Endothelial cell of umbilical vein (primary cell): ENCODE measurements around the gene DUS1L. TPM values are rescaled to one million over a fixed set of nuclear protein-coding genes. Genes with fewer than 3 reads are reported as not detected.

ENCODE experiments used
- BruUV-seq: library from RNA; stranded (reverse); fragments of 400-500 nt; replicated peaks from 2 replicates; lab custom pipeline; 2021; lab: Mats Ljungman, UMichigan
- CTCF ChIA-PET: fragments of 300-600, 350-600 bp; sonication (Branson Sonifier 250); formaldehyde crosslinking; loops from one replicate; lab custom pipeline; 2021; ENCODE audit warnings: antibody characterized with exemption, inconsistent platforms; lab: Charles Lee
- POLR2A ChIA-PET: fragments of 300-600, 350-600 bp; sonication (Branson Sonifier 250); formaldehyde crosslinking; loops from one replicate; lab custom pipeline; 2021; ENCODE audit warnings: antibody characterized with exemption, inconsistent platforms; lab: Charles Lee
- DNase-seq: peaks from one replicate; pipeline ENCODE4 v3.0.0-alpha.2; 2011; ENCODE audit warnings: low read depth, low spot score
- FAIRE-seq: peaks from 2 replicates; lab custom pipeline; 2011; peaks lifted over from hg19 to GRCh38; lab: Jason Lieb, UNC
- H2AFZ ChIP-seq: 2 replicates; pipeline ENCODE4 v1.6.0; 2012; ENCODE audit warnings: low read depth, low read length, control low read depth, inconsistent platforms
- H3K27ac ChIP-seq: 2 replicates; pipeline ENCODE4 v1.5.1; 2011; ENCODE audit warnings: low read depth, mild to moderate bottlenecking, control low read depth, low read length, moderate library complexity; ENCODE audit not compliant: insufficient read depth
- H3K27me3 ChIP-seq, 2 experiments: 2 replicates each; pipeline versions ENCODE4 v1.6.0 to v1.6.1; 2011; ENCODE audit warnings: low read length in 2 of 2, mixed read lengths in 1 of 2; ENCODE audit not compliant: control insufficient read depth in 2 of 2, insufficient read depth in 2 of 2
- H3K36me3 ChIP-seq, 2 experiments: 2 replicates in 1 of 2; 3 replicates in 1 of 2; pipeline ENCODE4 v1.5.1; 2011; ENCODE audit warnings: low read length in 2 of 2, mild to moderate bottlenecking in 1 of 2, moderate library complexity in 1 of 2; ENCODE audit not compliant: control insufficient read depth in 2 of 2, insufficient read depth in 2 of 2; ENCODE audit errors: extremely low read depth in 1 of 2
- H3K4me1 ChIP-seq: 3 replicates; pipeline ENCODE4 v1.5.1; 2011; ENCODE audit warnings: mild to moderate bottlenecking, low read length; ENCODE audit not compliant: control insufficient read depth, insufficient read depth; ENCODE audit errors: extremely low read depth
- H3K4me2 ChIP-seq: 2 replicates; pipeline ENCODE4 v1.6.1; 2011; ENCODE audit warnings: low read length, control low read depth, mixed read lengths; ENCODE audit not compliant: insufficient read depth
- H3K4me3 ChIP-seq, 3 experiments: fragments of 200-600 bp in 1 of 3; sonication (generic), shearing (Covaris generic) in 1 of 3; replicated peaks in 1 of 3; 2 replicates each; pipeline ENCODE4 v1.5.1; 2011 to 2016; ENCODE audit warnings: control low read depth in 3 of 3, low read length in 3 of 3, mild to moderate bottlenecking in 2 of 3, inconsistent platforms in 1 of 3, low read depth in 1 of 3, moderate library complexity in 1 of 3; ENCODE audit not compliant: insufficient read depth in 1 of 3
- H3K79me2 ChIP-seq: 2 replicates; pipeline ENCODE4 v1.6.0; 2012; ENCODE audit warnings: low read length, inconsistent platforms; ENCODE audit not compliant: control insufficient read depth, insufficient read depth
- H3K9ac ChIP-seq: replicated peaks from 2 replicates; pipeline ENCODE3; 2011; ENCODE audit warnings: low read length, control low read depth; ENCODE audit not compliant: insufficient read depth; ENCODE audit errors: extremely low read depth
- H3K9me1 ChIP-seq: replicated peaks from 3 replicates; pipeline ENCODE4 v1.6.0; 2011; ENCODE audit warnings: mild to moderate bottlenecking, low read length; ENCODE audit not compliant: control insufficient read depth, insufficient read depth; ENCODE audit errors: extremely low read depth
- H3K9me3 ChIP-seq: replicated peaks from 2 replicates; pipeline ENCODE4 v1.5.1; 2012; ENCODE audit warnings: low read length, inconsistent platforms; ENCODE audit not compliant: control insufficient read depth, insufficient read depth
- H4K20me1 ChIP-seq: replicated peaks from 2 replicates; pipeline ENCODE3; 2011; ENCODE audit warnings: mild to moderate bottlenecking, low read length; ENCODE audit not compliant: control insufficient read depth, insufficient read depth; ENCODE audit errors: extremely low read depth
- CTCF ChIP-seq, 2 donors: IDR thresholded peaks; 1 replicate in 1 of 2; 2 replicates in 1 of 2; pipeline ENCODE4 v1.5.1; 2011; ENCODE audit warnings: low read length in 2 of 2, mild to moderate bottlenecking in 2 of 2, moderate library complexity in 2 of 2, control low read depth in 1 of 2, inconsistent platforms in 1 of 2, low read depth in 1 of 2; ENCODE audit not compliant: insufficient read depth in 1 of 2; ENCODE audit errors: extremely low read depth in 1 of 2
- EZH2 ChIP-seq: IDR thresholded peaks from 2 replicates; pipeline ENCODE4 v1.6.1; 2012; ENCODE audit warnings: borderline replicate concordance, low read depth, mild to moderate bottlenecking, moderate library complexity, low read length, inconsistent platforms; ENCODE audit not compliant: severe bottlenecking
- FOS ChIP-seq: IDR thresholded peaks from 2 replicates; pipeline ENCODE4 v1.6.1; 2011; ENCODE audit warnings: mild to moderate bottlenecking, low read length, moderate library complexity, borderline replicate concordance; ENCODE audit not compliant: insufficient read depth
- JUN ChIP-seq: IDR thresholded peaks from 2 replicates; pipeline ENCODE4 v1.6.1; 2011; ENCODE audit warnings: borderline replicate concordance, low read depth; ENCODE audit not compliant: insufficient read length, insufficient read depth
- MYC ChIP-seq: IDR thresholded peaks from one replicate; pipeline ENCODE4 v1.6.1; 2011; ENCODE audit warnings: mild to moderate bottlenecking, low read depth, low read length
- POLR2A ChIP-seq: IDR thresholded peaks from 2 replicates; pipeline ENCODE4 v1.6.1; 2012; ENCODE audit warnings: low read depth, mild to moderate bottlenecking, control low read depth, low read length
- POLR2AphosphoS5 ChIP-seq: IDR thresholded peaks from 2 replicates; pipeline ENCODE4 v1.6.1; 2012; ENCODE audit warnings: low read depth, mild to moderate bottlenecking, control low read depth, low read length, moderate library complexity; ENCODE audit not compliant: insufficient read depth
- dilution Hi-C: fragments of 300-500 bp; cut with MboI; formaldehyde crosslinking; loops from one replicate; pipeline ENCODE4 v1.15.0; 2019; ENCODE audit warnings: low sequenced_read_pairs; ENCODE audit not compliant: extremely low pct_ligation_motif_present
- intact Hi-C: fragments of 100-400 bp; cut with micrococcal nuclease; formaldehyde crosslinking; loops from one replicate; pipeline ENCODE4 v1.10.0; 2022
- polyA plus RNA-seq, 4 experiments: library from polyadenylated mRNA; depleted of rRNA in 3 of 4; stranded (reverse) in 3 of 4; unstranded in 1 of 4; fragments of >200 nt; gene quantifications; 2 replicates each; pipeline versions ENCODE4 v1.2.1 to v1.2.3, GENCODE V29; 2011 to 2012; ENCODE audit warnings: missing spikeins in 1 of 4
- total RNA-seq: library from RNA; stranded (reverse); gene quantifications from 2 replicates; pipeline ENCODE4 v1.2.3, GENCODE V29; 2021
- TF ChIP-seq, protein P1 (sequence below): IDR thresholded peaks from 2 replicates; pipeline ENCODE4 v1.6.1; 2011; ENCODE audit not compliant: insufficient read depth, insufficient read length

DUS1L gene
- total and polyA plus RNA-seq, 2 donors (not counting 3 experiments of a cell fraction or from before 2014, with no cell fraction given), result 60.1 to 92.9 TPM

DNA sequence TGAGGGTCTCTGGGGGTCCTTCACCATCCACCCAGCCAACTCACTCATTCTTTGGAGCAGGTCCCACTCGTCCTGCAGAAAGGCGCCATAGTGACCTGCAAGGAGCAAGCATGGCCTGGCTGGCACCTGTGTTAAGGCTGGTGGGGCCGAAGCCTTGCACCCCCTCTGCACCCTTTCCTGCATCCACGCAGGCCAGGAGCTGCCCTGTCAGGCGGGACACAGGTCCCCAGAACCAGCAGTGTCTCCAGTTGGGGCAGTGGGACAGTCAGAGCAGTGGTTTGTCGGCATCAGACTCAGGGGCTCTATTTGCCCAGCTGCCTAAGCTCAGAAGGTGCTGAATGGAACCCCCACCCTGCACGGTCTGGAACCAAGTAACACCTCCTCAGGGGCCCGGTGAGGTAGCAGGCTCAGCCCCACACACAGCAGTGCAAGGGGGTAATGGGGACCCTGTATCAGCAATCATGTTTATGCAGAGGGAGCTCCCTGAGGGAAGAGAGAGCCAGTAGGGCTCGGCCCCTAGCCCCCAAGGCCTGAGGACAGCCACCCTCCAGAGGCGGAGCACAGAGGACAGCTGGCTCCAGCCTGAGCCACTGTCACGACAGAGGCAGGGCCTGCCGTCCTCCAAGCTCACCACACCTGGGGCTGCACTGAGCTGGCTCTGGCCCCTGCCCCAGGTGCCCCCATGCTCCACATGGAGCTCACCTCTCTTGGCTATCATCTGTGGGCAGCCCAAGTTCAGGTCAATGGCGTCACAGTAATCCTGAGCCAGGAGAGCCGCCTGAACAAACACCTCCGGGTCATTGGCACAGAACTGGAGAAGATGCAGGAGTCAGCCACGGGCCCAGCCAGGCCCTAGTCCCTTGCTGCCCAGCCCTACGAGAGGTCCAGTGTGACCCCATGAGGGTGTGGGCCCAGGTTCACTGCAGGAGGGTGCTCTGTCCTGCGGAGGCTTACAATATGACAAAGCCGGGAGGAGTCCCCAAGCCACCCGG lies 1.9 kb downstream of the DUS1L start:
- Histone ChIP-seq H3K9me3 (no peaks in the 10 kb centered on the region), H3K9me1 (no peaks in the 10 kb centered on the region), H2AFZ (no peak overlapping the region), H3K79me2 (peaks cover 14% of the 10 kb centered on the region), H3K4me1 (peaks cover 15% of the 10 kb centered on the region), H3K36me3 (peaks cover 0 to 23% of the 10 kb centered on the region in 2 experiments), H3K4me3 (no peak overlapping the region), H3K27me3 (no peaks in the 10 kb centered on the region), H3K4me2 (peak overlapping the region; percentile 78), H3K27ac (no peak overlapping the region), H3K9ac (no peak overlapping the region), H4K20me1 (no peaks in the 10 kb centered on the region)
- BruUV-seq, result no TSS peak
- DNase-seq (no peak), FAIRE-seq (no peak)
- ChIA-PET POLR2A (no interaction called here), CTCF (interaction anchor here (0.6 to 1.2 kb wide), 4 partner anchors 8 to 104 kb away, joined by 3 to 4 read pairs (median 4); no protein-coding TSS in a partner anchor)
- intact Hi-C loops (no loop called here), dilution Hi-C loops (no loop called here)
- no peak for TF ChIP-seq FOS
- TF ChIP-seq JUN, result no peak
- TF ChIP-seq, protein P1, sequence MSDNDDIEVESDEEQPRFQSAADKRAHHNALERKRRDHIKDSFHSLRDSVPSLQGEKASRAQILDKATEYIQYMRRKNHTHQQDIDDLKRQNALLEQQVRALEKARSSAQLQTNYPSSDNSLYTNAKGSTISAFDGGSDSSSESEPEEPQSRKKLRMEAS, result no peak
- no peak for TF ChIP-seq MYC
- no peak for TF ChIP-seq POLR2AphosphoS5

GRCh38 chr17:82062984-82063368 lies 2.6 kb downstream of the DUS1L start:
- H3K79me2 ChIP-seq, result peaks cover 14% of the 10 kb centered on the region
- H3K27ac ChIP-seq, result no peak overlapping the region
- POLR2A ChIA-PET, result no interaction called here
- DNase-seq, result no peak
- H3K4me1 ChIP-seq, result peaks cover 15% of the 10 kb centered on the region
- TF ChIP-seq POLR2A, result no peak
- TF ChIP-seq FOS, result no peak
- TF ChIP-seq, protein P1, result no peak
- no peak for TF ChIP-seq JUN
- no peak for TF ChIP-seq EZH2
- no peak for TF ChIP-seq CTCF (IDR thresholded peaks at IDR 0.05; ENCODE audit: extremely low read depth in 1 of 2, insufficient read depth in 1 of 2, low read depth in 1 of 2, low read length in 2 of 2)
- no peak for TF ChIP-seq MYC
- no peak for TF ChIP-seq POLR2AphosphoS5
- peaks cover 0 to 28% of the 10 kb centered on the region in 2 experiments for H3K36me3 ChIP-seq
- H3K4me2 ChIP-seq, result no peak overlapping the region
- BruUV-seq, result no TSS peak
- no peak overlapping the region for H3K4me3 ChIP-seq
- H3K27me3 ChIP-seq, result no peaks in the 10 kb centered on the region
- dilution Hi-C loops (no loop called here), intact Hi-C loops (no loop called here)
- CTCF ChIA-PET, result interaction anchor here (1.0 to 1.2 kb wide), 2 partner anchors 32 to 104 kb away, joined by 3 read pairs; no protein-coding TSS in a partner anchor
- H3K9me1 ChIP-seq, result no peaks in the 10 kb centered on the region
- H3K9ac ChIP-seq, result no peak overlapping the region
- no peaks in the 10 kb centered on the region for H3K9me3 ChIP-seq
- no peak for FAIRE-seq
- H4K20me1 ChIP-seq, result no peaks in the 10 kb centered on the region
- H2AFZ ChIP-seq, result no peak overlapping the region
